RWPE2 (cell line): ENCODE data around the gene XPNPEP2.

Experiments
- ATAC-seq: fragments of 200-7000 bp; cut with Tn5 transposase; 3 replicates; pipeline ENCODE4 v1.9.1; 2021; ENCODE audit warnings: low read depth
- DNase-seq: peaks from one replicate; pipeline ENCODE4 v3.0.0-alpha.2; 2020; ENCODE audit warnings: low spot score
- H3K27ac ChIP-seq: fragments of 450-650 bp; 2 replicates; pipeline ENCODE4 v1.5.1; 2017; ENCODE audit warnings: mild to moderate bottlenecking; ENCODE audit not compliant: poor library complexity, severe bottlenecking
- H3K27me3 ChIP-seq: fragments of 250-450 bp; sonication (Bioruptor Pico); 2 replicates; pipeline ENCODE4 v1.5.1; 2021; ENCODE audit warnings: mild to moderate bottlenecking, moderate library complexity; ENCODE audit not compliant: insufficient read depth, poor library complexity, severe bottlenecking
- H3K36me3 ChIP-seq: fragments of 250-450 bp; sonication (Bioruptor Pico); 2 replicates; pipeline ENCODE4 v1.5.1; 2020; ENCODE audit warnings: low read depth, mild to moderate bottlenecking, moderate library complexity
- H3K4me1 ChIP-seq: fragments of 250-450 bp; sonication (Bioruptor Pico); 2 replicates; pipeline ENCODE4 v1.5.1; 2021; ENCODE audit warnings: mild to moderate bottlenecking, moderate library complexity; ENCODE audit not compliant: insufficient read depth, poor library complexity, severe bottlenecking
- H3K4me3 ChIP-seq: fragments of 250-450 bp; sonication (Bioruptor Pico); 2 replicates; pipeline ENCODE4 v1.5.1; 2021; ENCODE audit warnings: mild to moderate bottlenecking, moderate library complexity; ENCODE audit not compliant: severe bottlenecking
- H3K9me3 ChIP-seq: fragments of 250-450 bp; sonication (Bioruptor Pico); 2 replicates; pipeline ENCODE4 v1.5.1; 2021; ENCODE audit warnings: mild to moderate bottlenecking, moderate library complexity; ENCODE audit not compliant: severe bottlenecking
- CTCF ChIP-seq: fragments of 450-650 bp; IDR thresholded peaks from one replicate; pipeline ENCODE4 v1.5.1; 2017; ENCODE audit warnings: mild to moderate bottlenecking, moderate library complexity; ENCODE audit not compliant: poor library complexity, severe bottlenecking

The XPNPEP2 gene

GRCh38 chrX:129773649-129774458 is 35.1 kb downstream of the XPNPEP2 start:
- H3K27me3 ChIP-seq, result no peaks in the 10 kb centered on the region
- H3K27ac ChIP-seq, result no peak overlapping the region
- no peak overlapping the region for H3K4me3 ChIP-seq
- H3K4me1 ChIP-seq, result no peaks in the 10 kb centered on the region
- ATAC-seq, result no peak
- H3K9me3 ChIP-seq, result no peaks in the 10 kb centered on the region
- no peaks in the 10 kb centered on the region for H3K36me3 ChIP-seq
- DNase-seq, result no peak
- TF ChIP-seq CTCF, result no peak

GRCh38 chrX:129777218-129778030 is 38.6 kb downstream of the XPNPEP2 start:
- ATAC-seq (no peak), DNase-seq (no peak)
- H3K36me3 ChIP-seq, result no peaks in the 10 kb centered on the region
- H3K27me3 ChIP-seq, result no peaks in the 10 kb centered on the region
- H3K9me3 ChIP-seq, result no peaks in the 10 kb centered on the region
- no peaks in the 10 kb centered on the region for H3K4me1 ChIP-seq
- H3K27ac ChIP-seq, result no peak overlapping the region
- no peak for TF ChIP-seq CTCF
- H3K4me3 ChIP-seq, result no peak overlapping the region

GRCh38 chrX:129779086-129779672 is 40.4 kb downstream of the XPNPEP2 start:
- ATAC-seq (no peak), DNase-seq (no peak)
- Histone ChIP-seq H3K27me3 (no peaks in the 10 kb centered on the region), H3K27ac (no peak overlapping the region), H3K9me3 (no peaks in the 10 kb centered on the region), H3K36me3 (no peaks in the 10 kb centered on the region), H3K4me1 (no peaks in the 10 kb centered on the region), H3K4me3 (no peak overlapping the region)
- no peak for TF ChIP-seq CTCF

- Histone ChIP-seq H3K4me1 (no peaks in the 10 kb centered on the region), H3K9me3 (no peaks in the 10 kb centered on the region), H3K36me3 (no peaks in the 10 kb centered on the region), H3K27ac (no peak within 1 kb of the TSS), H3K4me3 (no peak within 1 kb of the TSS), H3K27me3 (no peaks in the 10 kb centered on the region)
- DNase-seq, result no peak
- no peak for TF ChIP-seq CTCF
- no peak for ATAC-seq
Measured at GRCh38 chrX:129779747-129780146, 41.0 kb downstream of the XPNPEP2 start, which contains the start of gene SASH3. Gene SASH3, plus strand, starts transcription at chrX:129779949. Its CDS starts 149 bp downstream, at chrX:129780098.
